H1 (cell line): ENCODE results near the gene SLC8B1. TPM values are rescaled to one million over a fixed set of nuclear protein-coding genes. Genes with fewer than 3 reads are reported as not detected.
A peak's percentile ranks its signal among the peaks of the same experiment; 100 is the strongest.

Experiments
- CTCF ChIA-PET: fragments of 300-600 bp; sonication (Branson Sonifier 250); formaldehyde crosslinking; loops from one replicate; lab custom pipeline; 2021; ENCODE audit not compliant: partially characterized antibody; lab: Charles Lee
- POLR2A ChIA-PET: fragments of 300-600 bp; sonication (Branson Sonifier 250); formaldehyde crosslinking; loops from one replicate; lab custom pipeline; 2021; ENCODE audit warnings: inconsistent platforms; ENCODE audit not compliant: partially characterized antibody; lab: Charles Lee
- DNase-seq, 2 experiments: peaks; one replicate each; pipeline versions ENCODE4 v3.0.0 to v3.0.0-alpha.2; 2010 to 2022; ENCODE audit warnings: low spot score in 2 of 2, low read depth in 1 of 2, mixed read lengths in 1 of 2
- FAIRE-seq: peaks from 2 replicates; lab custom pipeline; 2011; peaks lifted over from hg19 to GRCh38; lab: Jason Lieb, UNC
- H2AFZ ChIP-seq: 2 replicates; pipeline ENCODE4 v1.8.1; 2012; ENCODE audit warnings: low read length, inconsistent platforms
- H2AK5ac ChIP-seq: 2 replicates; pipeline ENCODE4 v1.6.1; 2013; ENCODE audit warnings: low read depth, low read length
- H2BK120ac ChIP-seq: replicated peaks from 2 replicates; pipeline ENCODE3; 2013; ENCODE audit warnings: low read depth, low read length, inconsistent platforms
- H2BK12ac ChIP-seq: 2 replicates; pipeline ENCODE4 v1.6.1; 2013; ENCODE audit warnings: low read depth, low read length
- H2BK15ac ChIP-seq: 2 replicates; pipeline ENCODE4 v1.6.1; 2013; ENCODE audit warnings: low read length
- H2BK20ac ChIP-seq: 2 replicates; pipeline ENCODE4 v1.6.1; 2013; ENCODE audit warnings: low read length
- H2BK5ac ChIP-seq: 2 replicates; pipeline ENCODE4 v1.6.1; 2013; ENCODE audit warnings: low read depth, low read length
- H3K14ac ChIP-seq: 2 replicates; pipeline ENCODE4 v1.6.1; 2013; ENCODE audit warnings: inconsistent platforms; ENCODE audit not compliant: insufficient read length
- H3K18ac ChIP-seq: 2 replicates; pipeline ENCODE4 v1.6.1; 2013; ENCODE audit warnings: low read length; ENCODE audit errors: extremely low read depth
- H3K23ac ChIP-seq: 2 replicates; pipeline ENCODE4 v1.6.1; 2013; ENCODE audit warnings: inconsistent platforms; ENCODE audit not compliant: insufficient read length
- H3K23me2 ChIP-seq: 2 replicates; pipeline ENCODE4 v1.6.1; 2013; ENCODE audit warnings: low read depth, low read length
- H3K27ac ChIP-seq: 2 replicates; pipeline ENCODE4 v1.6.1; 2011; ENCODE audit warnings: low read depth, low read length, inconsistent platforms
- H3K27me3 ChIP-seq, 4 experiments: replicated peaks in 1 of 4; 1 replicate in 1 of 4; 2 replicates in 3 of 4; pipeline versions ENCODE4 v1.6.1 to v1.8.1; 2011 to 2013; ENCODE audit warnings: low read length in 3 of 4, mild to moderate bottlenecking in 3 of 4, inconsistent platforms in 2 of 4, mixed read lengths in 2 of 4, moderate library complexity in 1 of 4; ENCODE audit not compliant: control insufficient read depth in 3 of 4, insufficient read depth in 3 of 4; ENCODE audit errors: extremely low read depth in 1 of 4
- H3K36me3 ChIP-seq, 4 experiments: 2 replicates each; pipeline versions ENCODE4 v1.6.1 to v1.8.1; 2011 to 2013; ENCODE audit warnings: mild to moderate bottlenecking in 4 of 4, low read length in 3 of 4, moderate library complexity in 2 of 4, control low read depth in 1 of 4, inconsistent platforms in 1 of 4; ENCODE audit not compliant: insufficient read depth in 4 of 4, control insufficient read depth in 2 of 4
- H3K4ac ChIP-seq: replicated peaks from 2 replicates; pipeline ENCODE3; 2013; ENCODE audit warnings: low read length, low read depth, mixed read lengths, inconsistent platforms; ENCODE audit not compliant: insufficient read length
- H3K4me1 ChIP-seq, 4 experiments: replicated peaks in 1 of 4; 1 replicate in 1 of 4; 2 replicates in 3 of 4; pipeline versions ENCODE4 v1.6.1 to v1.8.1; 2011 to 2013; ENCODE audit warnings: low read length in 3 of 4, inconsistent platforms in 2 of 4, mixed read lengths in 1 of 4; ENCODE audit not compliant: insufficient read depth in 4 of 4, control insufficient read depth in 3 of 4
- H3K4me2 ChIP-seq, 2 experiments: 2 replicates each; pipeline versions ENCODE4 v1.6.1 to v1.8.1; 2011 to 2013; ENCODE audit warnings: low read depth in 2 of 2, low read length in 2 of 2, control low read depth in 1 of 2, inconsistent platforms in 1 of 2, mild to moderate bottlenecking in 1 of 2; ENCODE audit not compliant: insufficient read depth in 1 of 2
- H3K4me3 ChIP-seq, 4 experiments: fragments of 200-600, 300-600 bp in 1 of 4; sonication (generic), shearing (Covaris generic), sonication (Bioruptor Twin) in 1 of 4; 2 replicates each; pipeline versions ENCODE4 v1.5.1 to v1.8.1; 2011 to 2016; ENCODE audit warnings: low read length in 4 of 4, low read depth in 3 of 4, control low read depth in 2 of 4, inconsistent platforms in 2 of 4, mild to moderate bottlenecking in 2 of 4, mixed read lengths in 1 of 4, moderate library complexity in 1 of 4; ENCODE audit not compliant: insufficient read depth in 2 of 4; ENCODE audit errors: extremely low read depth in 1 of 4
- H3K56ac ChIP-seq: replicated peaks from 2 replicates; pipeline ENCODE3; 2013; ENCODE audit warnings: low read depth, mild to moderate bottlenecking, mixed read lengths, low read length, inconsistent platforms; ENCODE audit not compliant: insufficient read length
- H3K79me1 ChIP-seq: 2 replicates; pipeline ENCODE4 v1.6.1; 2013; ENCODE audit warnings: low read depth, low read length, control low read depth
- H3K79me2 ChIP-seq, 2 experiments: 2 replicates each; pipeline versions ENCODE4 v1.6.1 to v1.8.1; 2012 to 2013; ENCODE audit warnings: low read length in 2 of 2, mild to moderate bottlenecking in 2 of 2, inconsistent platforms in 1 of 2; ENCODE audit not compliant: insufficient read depth in 2 of 2, control insufficient read depth in 1 of 2
- H3K9ac ChIP-seq, 4 experiments: replicated peaks in 1 of 4; 1 replicate in 1 of 4; 2 replicates in 3 of 4; pipeline versions ENCODE4 v1.6.1 to v1.8.1; 2011 to 2013; ENCODE audit warnings: low read depth in 3 of 4, low read length in 3 of 4, control low read depth in 2 of 4, mild to moderate bottlenecking in 2 of 4, moderate library complexity in 2 of 4, inconsistent platforms in 1 of 4; ENCODE audit errors: extremely low read depth in 1 of 4
- H3K9me3 ChIP-seq, 2 experiments: 2 replicates each; pipeline versions ENCODE4 v1.6.1 to v1.8.1; 2012 to 2013; ENCODE audit warnings: mild to moderate bottlenecking in 2 of 2, moderate library complexity in 2 of 2, control low read depth in 1 of 2, inconsistent platforms in 1 of 2, low read depth in 1 of 2, low read length in 1 of 2, mixed read lengths in 1 of 2; ENCODE audit not compliant: insufficient read depth in 2 of 2
- H4K20me1 ChIP-seq, 2 experiments: replicated peaks in 1 of 2; 2 replicates each; pipeline versions ENCODE3 to v1.8.1; 2011 to 2013; ENCODE audit warnings: inconsistent platforms in 2 of 2, low read length in 2 of 2, mild to moderate bottlenecking in 1 of 2; ENCODE audit not compliant: insufficient read depth in 2 of 2, control insufficient read depth in 1 of 2
- H4K5ac ChIP-seq: 2 replicates; pipeline ENCODE4 v1.6.1; 2013; ENCODE audit warnings: low read length, low read depth, mixed read lengths, inconsistent platforms; ENCODE audit not compliant: insufficient read length
- H4K8ac ChIP-seq: 2 replicates; pipeline ENCODE4 v1.8.0; 2013; ENCODE audit warnings: mild to moderate bottlenecking, moderate library complexity, low read length, inconsistent platforms; ENCODE audit not compliant: insufficient read depth; ENCODE audit errors: extremely low read depth
- H4K91ac ChIP-seq: replicated peaks from 2 replicates; pipeline ENCODE3; 2013; ENCODE audit warnings: low read length, mixed read lengths, inconsistent platforms; ENCODE audit not compliant: insufficient read length
- ATF3 ChIP-seq: IDR thresholded peaks from 2 replicates; pipeline ENCODE4 v1.6.1; 2011; ENCODE audit warnings: low read depth, mild to moderate bottlenecking, low read length; ENCODE audit not compliant: insufficient read depth
- CBX8 ChIP-seq: fragments of 300-800, 300-1000 bp; sonication (generic); IDR thresholded peaks from 2 replicates; pipeline ENCODE4 v1.7.1; 2016; ENCODE audit warnings: low read depth, low read length, borderline replicate concordance
- CHD1 ChIP-seq: IDR thresholded peaks from 2 replicates; pipeline ENCODE4 v1.6.1; 2012; ENCODE audit warnings: low read depth, low read length, improper control_type of control experiment
- CTBP2 ChIP-seq: IDR thresholded peaks from 2 replicates; pipeline ENCODE4 v1.7.0; 2011; ENCODE audit warnings: borderline replicate concordance, mild to moderate bottlenecking, moderate library complexity, mixed read lengths, low read length; ENCODE audit not compliant: insufficient read depth, insufficient read length
- E2F6 ChIP-seq: IDR thresholded peaks from 2 replicates; pipeline ENCODE4 v1.6.1; 2012; ENCODE audit warnings: inconsistent platforms
- EP300 ChIP-seq, 2 experiments: IDR thresholded peaks; 1 replicate in 1 of 2; 2 replicates in 1 of 2; pipeline ENCODE4 v1.6.1; 2011 to 2012; ENCODE audit warnings: low read depth in 2 of 2, low read length in 2 of 2, mild to moderate bottlenecking in 2 of 2, borderline replicate concordance in 1 of 2, inconsistent platforms in 1 of 2, moderate library complexity in 1 of 2
- HDAC2 ChIP-seq, 2 experiments: fragments of 300-600 bp in 1 of 2; sonication (generic) in 1 of 2; IDR thresholded peaks; 2 replicates each; pipeline ENCODE4 v1.6.1; 2011 to 2012; ENCODE audit warnings: low read depth in 2 of 2, low read length in 2 of 2, mild to moderate bottlenecking in 2 of 2, moderate library complexity in 2 of 2, borderline replicate concordance in 1 of 2, inconsistent platforms in 1 of 2
- RNF2 ChIP-seq: fragments of 200-900, 300-1000 bp; sonication (generic); IDR thresholded peaks from 2 replicates; pipeline ENCODE4 v1.7.1; 2016; ENCODE audit warnings: borderline replicate concordance, low read depth, mild to moderate bottlenecking, antibody characterized with exemption, low read length; ENCODE audit not compliant: poor library complexity, severe bottlenecking; ENCODE audit errors: missing control alignments
- SIN3A ChIP-seq, 2 experiments: IDR thresholded peaks in 1 of 2; conservative IDR thresholded peaks in 1 of 2; 2 replicates each; pipeline ENCODE4 v1.6.1; 2011 to 2012; ENCODE audit warnings: low read length in 2 of 2, improper control_type of control experiment in 1 of 2, low read depth in 1 of 2, mild to moderate bottlenecking in 1 of 2
- SIRT6 ChIP-seq: IDR thresholded peaks from one replicate; pipeline ENCODE4 v1.7.1; 2012; ENCODE audit warnings: low read length, inconsistent platforms
- ZNF274 ChIP-seq: IDR thresholded peaks from 2 replicates; pipeline ENCODE4 v1.7.0; 2012; ENCODE audit warnings: low read length, borderline replicate concordance; ENCODE audit errors: extremely low read depth
- whole genome bisulfite sequencing, 2 experiments: shearing (Covaris generic) in 1 of 2; methylation state at CpG; one replicate each; pipeline versions ENCODE4 v1.1.6 to v1.1.7; 2013 to 2015; ENCODE audit warnings: low lambda C conversion rate in 2 of 2, mixed read lengths in 2 of 2, inconsistent platforms in 1 of 2, low coverage in 1 of 2, missing lambda C conversion rate in 1 of 2; ENCODE audit not compliant: insufficient replicate concordance in 2 of 2, insufficient coverage in 1 of 2, insufficient read length in 1 of 2; ENCODE audit errors: extremely low coverage in 1 of 2, missing lambda C conversion rate in 1 of 2; 5-methylcytosine and 5-hydroxymethylcytosine counted together
- polyA plus RNA-seq, 7 experiments: library from polyadenylated mRNA; depleted of rRNA in 3 of 7; stranded (reverse) in 5 of 7; unstranded in 2 of 7; fragments of >200 nt in 5 of 7; fragments of 200-250 nt in 2 of 7; gene quantifications; 1 replicate in 5 of 7; 2 replicates in 1 of 7; 4 replicates in 1 of 7; pipeline versions ENCODE4 v1.2.1 to v1.2.3, GENCODE V29; 2011 to 2013; ENCODE audit warnings: missing spikeins in 2 of 7, mixed read lengths in 2 of 7
- total RNA-seq: library from RNA; stranded (reverse); fragmentation: NEBNext Ultra II Directional; extraction: Animal tissue kit (Norgen Biotek cat#: 25700); gene quantifications from 2 replicates; pipeline ENCODE4 v1.2.1, GENCODE V29; 2021

Gene SLC8B1
- total and polyA plus RNA-seq, 2 of the 8 experiments (the other 6 are each of a cell fraction or from before 2014, with no cell fraction given), result 11.2 to 19.1 TPM

- H4K5ac ChIP-seq, result no peak overlapping the region
- TF ChIP-seq E2F6 (no peak), SIN3A (conservative IDR thresholded peaks at IDR 0.05 in 1 of 2, IDR thresholded peaks at IDR 0.05 in 1 of 2; ENCODE audit: low read depth in 1 of 2, low read length in 2 of 2) (no peak), RNF2 (no peak), CBX8 (no peak), ZNF274 (no peak), SIRT6 (no peak), HDAC2 (IDR thresholded peaks at IDR 0.05; ENCODE audit: borderline replicate concordance in 1 of 2, low read depth in 2 of 2, low read length in 2 of 2) (no peak), EP300 (IDR thresholded peaks at IDR 0.05; ENCODE audit: borderline replicate concordance in 1 of 2, low read depth in 2 of 2, low read length in 2 of 2) (no peak), ATF3 (no peak), CHD1 (no peak), CTBP2 (no peak)
These were observed 6.6 kb upstream of the SLC8B1 start for GRCh38 chr12:113341535-113341934.

More at GRCh38 chr12:113341535-113341934, 6.6 kb upstream of the SLC8B1 start:
- Histone ChIP-seq H3K9ac (no peak overlapping the region), H2BK120ac (no peak overlapping the region), H3K79me2 (no peaks in the 10 kb centered on the region), H3K27me3 (no peaks in the 10 kb centered on the region), H2BK5ac (no peak overlapping the region), H4K20me1 (no peaks in the 10 kb centered on the region), H2AK5ac (no peak overlapping the region), H2BK15ac (no peak overlapping the region), H3K23ac (no peak overlapping the region), H3K4me2 (no peak overlapping the region), H3K56ac (no peak overlapping the region), H3K79me1 (no peaks in the 10 kb centered on the region), H3K4me3 (no peak overlapping the region), H3K36me3 (no peaks in the 10 kb centered on the region), H2BK12ac (no peak overlapping the region), H3K27ac (no peak overlapping the region), H3K4ac (peak overlapping the region; percentile 14), H4K91ac (no peak overlapping the region), H2BK20ac (no peak overlapping the region), H3K4me1 (peaks cover 0 to 3% (median under 1%) of the 10 kb centered on the region in 4 experiments; a peak in 3 of 7 replicates), H3K18ac (no peak overlapping the region), H2AFZ (peak overlapping the region; percentile 39; the same call in 1 of the 2 replicates), H3K23me2 (no peaks in the 10 kb centered on the region), H4K8ac (no peak overlapping the region), H3K14ac (no peak overlapping the region), H3K9me3 (no peaks in the 10 kb centered on the region)
- WGBS, 2 experiments, result 90% methylated on average over 6 of the region's 6 CpGs; no CpG with 5 or more reads in 1 of the 2 experiments
- ChIA-PET CTCF (interaction anchor here (1.4 kb wide), 1 partner anchor 18 kb away, joined by 4 read pairs; no protein-coding TSS in a partner anchor), POLR2A (interaction anchor here (1.1 kb wide), 1 partner anchor 13 kb away, joined by 3 read pairs; no protein-coding TSS in a partner anchor)
- FAIRE-seq (no peak), DNase-seq (no peak)
